GM12878 (cell line): ENCODE data around the gene SMIM14. TPM values are rescaled to one million over a fixed set of nuclear protein-coding genes. Genes with fewer than 3 reads are reported as not detected.
A peak's percentile ranks its signal among the peaks of the same experiment; 100 is the strongest.

Experiments used
- ATAC-seq: fragments of 200-7000 bp; cut with Tn5 transposase; 3 replicates; pipeline ENCODE4 v1.9.1; 2020; ENCODE audit warnings: mild to moderate bottlenecking, moderate library complexity
- BruUV-seq: library from RNA; stranded (reverse); fragments of 400-500 nt; replicated peaks from 2 replicates; lab custom pipeline; 2021; lab: Mats Ljungman, UMichigan
- CTCF ChIA-PET: fragments of 300-600 bp; sonication (Branson Sonifier 250); formaldehyde crosslinking; extraction: SDS; loops from one replicate; lab custom pipeline; 2021; ENCODE audit warnings: inconsistent platforms; lab: Yijun Ruan, JAX
- POLR2A ChIA-PET: fragments of 350-600 bp; formaldehyde crosslinking; extraction: SDS; loops from one replicate; lab custom pipeline; 2021; ENCODE audit warnings: inconsistent platforms; lab: Charles Lee
- RAD21 ChIA-PET: fragments of 300-600 bp; sonication (Branson Sonifier 250); formaldehyde crosslinking; loops from one replicate; lab custom pipeline; 2023; ENCODE audit warnings: antibody characterized with exemption; ENCODE audit not compliant: unreplicated experiment; lab: Charles Lee
- SMC1A ChIA-PET: fragments of 300-600 bp; sonication (Branson Sonifier 250); formaldehyde crosslinking; loops from one replicate; lab custom pipeline; 2023; ENCODE audit not compliant: unreplicated experiment, uncharacterized antibody; lab: Charles Lee
- DNase-seq: peaks from one replicate; pipeline ENCODE4 v3.0.0-alpha.2; 2011; ENCODE audit warnings: low read depth, low spot score
- FAIRE-seq: peaks from 3 replicates; lab custom pipeline; 2011; peaks lifted over from hg19 to GRCh38; lab: Jason Lieb, UNC
- H2AFZ ChIP-seq: 2 replicates; pipeline ENCODE4 v1.6.0; 2011; ENCODE audit warnings: low read depth, low read length, control low read depth; ENCODE audit not compliant: control insufficient read depth
- H3K27ac ChIP-seq: 2 replicates; pipeline ENCODE4 v1.5.1; 2011; ENCODE audit warnings: control low read depth; ENCODE audit not compliant: control insufficient read depth, insufficient read depth
- H3K27me3 ChIP-seq, 2 experiments: replicated peaks in 1 of 2; 2 replicates each; pipeline versions ENCODE4 v1.6.0 to v1.6.1; 2011; ENCODE audit warnings: low read length in 1 of 2; ENCODE audit not compliant: control insufficient read depth in 2 of 2, insufficient read depth in 2 of 2
- H3K36me3 ChIP-seq, 2 experiments: 2 replicates each; pipeline ENCODE4 v1.5.1; 2011; ENCODE audit warnings: low read length in 1 of 2; ENCODE audit not compliant: control insufficient read depth in 2 of 2, insufficient read depth in 2 of 2
- H3K4me1 ChIP-seq: 2 replicates; pipeline ENCODE4 v1.6.1; 2011; ENCODE audit warnings: mild to moderate bottlenecking, low read length, moderate library complexity, mixed read lengths; ENCODE audit not compliant: control insufficient read depth, insufficient read depth
- H3K4me2 ChIP-seq: 2 replicates; pipeline ENCODE4 v1.6.0; 2011; ENCODE audit warnings: control low read depth; ENCODE audit not compliant: control insufficient read depth, insufficient read depth
- H3K4me3 ChIP-seq: fragments of 200-600 bp; sonication (generic); 2 replicates; pipeline ENCODE4 v1.5.1; 2016
- H3K79me2 ChIP-seq: 2 replicates; pipeline ENCODE4 v1.6.0; 2011; ENCODE audit warnings: low read length; ENCODE audit not compliant: control insufficient read depth, insufficient read depth
- H3K9ac ChIP-seq: 2 replicates; pipeline ENCODE4 v1.8.0; 2011; ENCODE audit warnings: low read length, control low read depth, mixed read lengths; ENCODE audit not compliant: control insufficient read depth, insufficient read depth
- H3K9me3 ChIP-seq: replicated peaks from 3 replicates; pipeline ENCODE4 v1.5.1; 2011; ENCODE audit warnings: mild to moderate bottlenecking, low read length; ENCODE audit not compliant: control insufficient read depth, insufficient read depth
- H4K20me1 ChIP-seq: 2 replicates; pipeline ENCODE4 v1.6.0; 2011; ENCODE audit not compliant: control insufficient read depth, insufficient read depth
- BCL3 ChIP-seq: IDR thresholded peaks from 2 replicates; pipeline ENCODE4 v1.6.1; 2011; ENCODE audit warnings: borderline replicate concordance, low read depth, mild to moderate bottlenecking, moderate library complexity, low read length; ENCODE audit not compliant: insufficient read depth, poor library complexity, severe bottlenecking
- CBX5 ChIP-seq: sonication (generic); IDR thresholded peaks from 2 replicates; pipeline ENCODE4 v1.6.1; 2016; ENCODE audit warnings: low read depth, moderate library complexity, mild to moderate bottlenecking, inconsistent platforms
- CTCF ChIP-seq, 3 experiments: IDR thresholded peaks in 2 of 3; conservative IDR thresholded peaks in 1 of 3; 2 replicates each; pipeline ENCODE4 v1.5.1; 2011; ENCODE audit warnings: low read depth in 3 of 3, low read length in 3 of 3, mild to moderate bottlenecking in 3 of 3, control low read depth in 2 of 3, moderate library complexity in 2 of 3, inconsistent platforms in 1 of 3, mixed read lengths in 1 of 3; ENCODE audit not compliant: control insufficient read depth in 2 of 3, insufficient read depth in 1 of 3; ENCODE audit errors: extremely low read depth in 1 of 3
- DPF2 ChIP-seq: fragments of 450-650 bp; IDR thresholded peaks from 2 replicates; pipeline ENCODE4 v1.6.1; 2017; ENCODE audit warnings: mild to moderate bottlenecking
- ELK1 ChIP-seq: IDR thresholded peaks from 2 replicates; pipeline ENCODE4 v1.6.1; 2012; ENCODE audit warnings: low read depth, low read length, improper control_type of control experiment
- EP300 ChIP-seq, 2 experiments: fragments of 150-350 bp in 1 of 2; IDR thresholded peaks; 2 replicates each; pipeline ENCODE4 v1.6.1; 2011 to 2012; ENCODE audit warnings: low read depth in 2 of 2, low read length in 2 of 2, borderline replicate concordance in 1 of 2, improper control_type of control experiment in 1 of 2, inconsistent platforms in 1 of 2; ENCODE audit not compliant: control insufficient read depth in 1 of 2
- ETV6 ChIP-seq, 2 experiments: fragments of 450-650 bp in 1 of 2; IDR thresholded peaks in 1 of 2; conservative IDR thresholded peaks in 1 of 2; 2 replicates each; pipeline ENCODE4 v1.6.1; 2014; ENCODE audit warnings: antibody characterized with exemption in 1 of 2, borderline replicate concordance in 1 of 2, low read depth in 1 of 2, mild to moderate bottlenecking in 1 of 2, moderate library complexity in 1 of 2
- MTA2 ChIP-seq: fragments of 450-650 bp; IDR thresholded peaks from 2 replicates; pipeline ENCODE4 v1.6.1; 2016; ENCODE audit warnings: low read depth, mild to moderate bottlenecking, moderate library complexity
- POLR2A ChIP-seq: IDR thresholded peaks from 2 replicates; pipeline ENCODE4 v1.6.1; 2011; ENCODE audit warnings: low read depth, mild to moderate bottlenecking, low read length
- POLR2AphosphoS5 ChIP-seq: IDR thresholded peaks from 2 replicates; pipeline ENCODE4 v1.6.1; 2011; ENCODE audit warnings: mild to moderate bottlenecking, low read length, inconsistent platforms
- RCOR1 ChIP-seq: conservative IDR thresholded peaks from 2 replicates; pipeline ENCODE4 v1.6.1; 2012; ENCODE audit warnings: low read depth, low read length, improper control_type of control experiment
- SP1 ChIP-seq: IDR thresholded peaks from one replicate; pipeline ENCODE4 v1.6.1; 2011; ENCODE audit warnings: low read depth, low read length
- TCF7 ChIP-seq: IDR thresholded peaks from 2 replicates; pipeline ENCODE4 v1.6.1; 2014; ENCODE audit warnings: antibody characterized with exemption, borderline replicate concordance
- ZBTB33 ChIP-seq: fragments of 450-650 bp; IDR thresholded peaks from 2 replicates; pipeline ENCODE4 v1.6.1; 2017; ENCODE audit warnings: mild to moderate bottlenecking
- ZNF274 ChIP-seq: IDR thresholded peaks from one replicate; pipeline ENCODE4 v1.8.0; 2011; ENCODE audit not compliant: insufficient read length, insufficient read depth
- WGBS: methylation state at CpG from one replicate; pipeline ENCODE4 v1.1.6; 2016; ENCODE audit warnings: low lambda C conversion rate; ENCODE audit not compliant: insufficient replicate concordance, insufficient coverage; ENCODE audit errors: missing lambda C conversion rate; 5-methylcytosine and 5-hydroxymethylcytosine counted together
- in situ Hi-C: fragments of 300-500 bp; cut with MboI; formaldehyde crosslinking; loops from 9 replicates; pipeline ENCODE4 v1.14.3; 2018; ENCODE audit warnings: mixed read lengths
- intact Hi-C: fragments of 100-400 bp; cut with micrococcal nuclease; formaldehyde crosslinking; loops from one replicate; pipeline ENCODE4 v1.14.2; 2022; ENCODE audit not compliant: unreplicated experiment
- polyA plus RNA-seq, 11 experiments: library from polyadenylated mRNA; depleted of rRNA in 4 of 11; unstranded in 6 of 11; stranded (reverse) in 5 of 11; fragments of >200 nt; fragmentation: Nextera tagmentation in 4 of 11; fragmentation: Illumina TruSeq in 1 of 11; extraction: Ambion mirVana in 4 of 11; extraction: Trizol in 1 of 11; gene quantifications; 1 replicate in 1 of 11; 2 replicates in 10 of 11; pipeline versions ENCODE4 v1.2.1 to v1.2.3, GENCODE V29; 2011 to 2016; ENCODE audit warnings: inconsistent platforms in 2 of 11, missing spikeins in 2 of 11, low read depth in 1 of 11
- total RNA-seq, 4 experiments: library from RNA; depleted of rRNA in 3 of 4; stranded (reverse); fragments of >200 nt in 3 of 4; fragmentation: Illumina TruSeq in 1 of 4; extraction: Trizol in 1 of 4; gene quantifications; 2 replicates each; pipeline versions ENCODE4 v1.2.1 to v1.2.3, GENCODE V29; 2013 to 2021

The SMIM14 gene
- total and polyA plus RNA-seq, 10 of the 15 experiments (the other 5 are each of a cell fraction or from before 2014, with no cell fraction given) = 125 to 671 (median 188) TPM

GRCh38 chr4:39527296-39528060 is 111.2 kb downstream of the SMIM14 start, which contains the start of gene UGDH:
Gene UGDH (minus strand): TSS chr4:39527439. CDS start chr4:39521512, 5,927 bp downstream.
- peak; percentile 66 for FAIRE-seq
- Histone ChIP-seq H3K9me3 (peaks cover 10% of the 10 kb centered on the region), H3K4me1 (peaks cover 3% of the 10 kb centered on the region), H3K27ac (peak within 1 kb of the TSS; percentile 81), H3K79me2 (peaks cover 47% of the 10 kb centered on the region), H3K4me3 (peak within 1 kb of the TSS; percentile 95), H3K36me3 (no peaks in the 10 kb centered on the region), H3K27me3 (no peaks in the 10 kb centered on the region), H3K4me2 (peak within 1 kb of the TSS; percentile 85), H4K20me1 (no peaks in the 10 kb centered on the region), H2AFZ (peak within 1 kb of the TSS; percentile 95), H3K9ac (peak within 1 kb of the TSS; percentile 88)
- ChIA-PET POLR2A (interaction anchor here (0.5 to 2.4 kb wide), 15 partner anchors 15 to 709 kb away, joined by 3 to 14 read pairs (median 4); partner anchors contain the start of gene SMIM14), RAD21 (interaction anchor here (0.7 to 2.6 kb wide), 23 partner anchors 15 to 451 kb away, joined by 3 to 26 read pairs (median 4); partner anchors contain the start of genes SMIM14 and UBE2K), SMC1A (interaction anchor here (0.5 to 2.6 kb wide), 16 partner anchors 15 to 251 kb away, joined by 3 to 13 read pairs (median 5); partner anchors contain the start of gene SMIM14), CTCF (interaction anchor here (0.5 to 1.9 kb wide), 9 partner anchors 16 to 872 kb away, joined by 3 to 8 read pairs (median 3); no protein-coding TSS in a partner anchor)
- no TSS peak for BruUV-seq
- peak; percentile 82 for DNase-seq
- intact Hi-C loops = loop anchor here (2.0 to 5.0 kb wide), 3 partner anchors 85 to 450 kb away; partner anchors contain the start of genes PDS5A and SMIM14
- ATAC-seq = peak; percentile 98
- under 1% methylated on average over 73 of the region's 73 CpGs for WGBS
- in situ Hi-C loops = no loop called here
- TF ChIP-seq RCOR1 (no peak), CTCF (IDR thresholded peaks at IDR 0.05 in 2 of 3, conservative IDR thresholded peaks at IDR 0.05 in 1 of 3; ENCODE audit: control insufficient read depth in 2 of 3, extremely low read depth in 1 of 3, insufficient read depth in 1 of 3, low read depth in 3 of 3, low read length in 3 of 3) (peak in 2 of 3 experiments; percentile 2 to 34; a peak in 2 of 6 replicates), EP300 (IDR thresholded peaks at IDR 0.05; ENCODE audit: borderline replicate concordance in 1 of 2, control insufficient read depth in 1 of 2, low read depth in 2 of 2, low read length in 2 of 2) (no peak), POLR2AphosphoS5 (peak; percentile 82), MTA2 (no peak), ELK1 (peak; percentile 41; the same call in 1 of the 2 replicates), ZBTB33 (no peak), CBX5 (0 out of 2 replicates have a peak, but pooled peaks have one; percentile 33), SP1 (peak; percentile 81), TCF7 (no peak), POLR2A (peak; percentile 92), ZNF274 (no peak), ETV6 (conservative IDR thresholded peaks at IDR 0.05 in 1 of 2, IDR thresholded peaks at IDR 0.05 in 1 of 2; ENCODE audit: borderline replicate concordance in 1 of 2, low read depth in 1 of 2) (peak in 1 of 2 experiments; percentile 48; a peak in 1 of 4 replicates), BCL3 (no peak), DPF2 (peak; percentile 70)
